Measurements from ENCODE around the gene FBF1. TPM values are rescaled to one million over a fixed set of nuclear protein-coding genes. Genes with fewer than 3 reads are reported as not detected.

FBF1 gene
- total and polyA plus RNA-seq, 2 of the 8 experiments (the other 6 are each of a cell fraction or from before 2014, with no cell fraction given) = 8.1 to 13.1 TPM

DNA sequence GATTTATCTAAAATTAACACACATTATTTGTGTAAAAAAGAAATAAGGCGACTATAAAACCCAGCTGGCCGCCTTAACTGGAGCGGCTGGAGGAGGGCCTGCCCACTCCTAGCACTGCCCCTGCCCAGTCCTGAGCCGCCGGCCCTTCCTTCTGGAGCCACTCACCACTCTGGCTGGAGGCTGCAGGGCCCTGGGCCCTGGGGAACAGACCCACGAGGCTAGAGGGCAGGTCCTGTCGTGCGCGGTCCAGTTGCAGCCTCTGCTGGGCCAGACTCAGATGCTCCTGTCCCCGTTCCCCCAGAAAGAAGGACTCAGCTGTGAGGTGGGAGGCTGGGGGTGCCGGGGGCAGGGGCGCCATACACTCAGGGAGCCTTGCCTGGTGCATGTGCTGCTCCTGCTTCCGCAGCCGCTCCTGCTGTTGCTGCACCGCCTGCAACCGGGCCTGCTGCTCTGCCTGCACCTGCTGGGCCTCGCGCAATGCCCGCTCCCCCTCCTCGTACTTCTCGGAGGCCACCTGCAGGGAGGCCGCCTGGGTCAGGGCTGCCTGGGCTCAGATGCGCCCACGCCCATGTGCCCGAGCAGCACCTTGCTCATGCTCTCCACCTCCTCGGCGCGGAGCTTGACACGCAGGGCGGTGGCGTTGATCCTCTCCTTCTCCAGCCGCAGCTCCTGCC is 27.2 kb downstream of the FBF1 start (continued):
- TF ChIP-seq ZNF274 (IDR thresholded peaks at IDR 0.05; ENCODE audit: borderline replicate concordance, extremely low read depth, low read length) (no peak), RAD21 (IDR thresholded peaks at IDR 0.05 in 1 of 2, conservative IDR thresholded peaks at IDR 0.05 in 1 of 2; ENCODE audit: low read depth in 2 of 2, low read length in 2 of 2) (no peak), GTF2F1 (IDR thresholded peaks at IDR 0.05; ENCODE audit: borderline replicate concordance, low read depth, low read length) (no peak), NANOG (IDR thresholded peaks at IDR 0.05; ENCODE audit: insufficient read depth, low read depth, low read length, poor library complexity, severe bottlenecking) (no peak)
- TF ChIP-seq, protein P1, sequence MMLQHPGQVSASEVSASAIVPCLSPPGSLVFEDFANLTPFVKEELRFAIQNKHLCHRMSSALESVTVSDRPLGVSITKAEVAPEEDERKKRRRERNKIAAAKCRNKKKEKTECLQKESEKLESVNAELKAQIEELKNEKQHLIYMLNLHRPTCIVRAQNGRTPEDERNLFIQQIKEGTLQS (IDR thresholded peaks at IDR 0.05; ENCODE audit: insufficient read depth, low read depth, low read length) = no peak
- TF ChIP-seq, protein P2, sequence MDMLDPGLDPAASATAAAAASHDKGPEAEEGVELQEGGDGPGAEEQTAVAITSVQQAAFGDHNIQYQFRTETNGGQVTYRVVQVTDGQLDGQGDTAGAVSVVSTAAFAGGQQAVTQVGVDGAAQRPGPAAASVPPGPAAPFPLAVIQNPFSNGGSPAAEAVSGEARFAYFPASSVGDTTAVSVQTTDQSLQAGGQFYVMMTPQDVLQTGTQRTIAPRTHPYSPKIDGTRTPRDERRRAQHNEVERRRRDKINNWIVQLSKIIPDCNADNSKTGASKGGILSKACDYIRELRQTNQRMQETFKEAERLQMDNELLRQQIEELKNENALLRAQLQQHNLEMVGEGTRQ (IDR thresholded peaks at IDR 0.05; ENCODE audit: low read length) = no peak
